Astrocyte (in vitro differentiated cells and primary cell): ENCODE data around the gene PAX5. TPM values are rescaled to one million over a fixed set of nuclear protein-coding genes. Genes with fewer than 3 reads are reported as not detected.

Source experiments
- DNase-seq: peaks from one replicate; pipeline ENCODE4 v3.0.0-alpha.2; 2010; ENCODE audit warnings: low read depth
- FAIRE-seq: peaks from 2 replicates; lab custom pipeline; 2011; peaks lifted over from hg19 to GRCh38; lab: Jason Lieb, UNC
- H2AFZ ChIP-seq: 2 replicates; pipeline ENCODE4 v1.6.0; 2012; ENCODE audit warnings: low read depth, low read length, inconsistent platforms
- H3K27ac ChIP-seq: 2 replicates; pipeline ENCODE4 v1.5.1; 2011; ENCODE audit warnings: low read depth, low read length, inconsistent platforms
- H3K27me3 ChIP-seq: 2 replicates; pipeline ENCODE4 v1.6.0; 2011; ENCODE audit warnings: low read length, inconsistent platforms; ENCODE audit not compliant: insufficient read depth
- H3K36me3 ChIP-seq: 2 replicates; pipeline ENCODE4 v1.5.1; 2011; ENCODE audit warnings: low read length, inconsistent platforms; ENCODE audit not compliant: insufficient read depth
- H3K4me1 ChIP-seq: 2 replicates; pipeline ENCODE4 v1.5.1; 2011; ENCODE audit warnings: low read length, inconsistent platforms; ENCODE audit not compliant: insufficient read depth
- H3K4me2 ChIP-seq: 2 replicates; pipeline ENCODE4 v1.6.0; 2012; ENCODE audit warnings: low read length, inconsistent platforms
- H3K4me3 ChIP-seq: 2 replicates; pipeline ENCODE4 v1.5.1; 2011; ENCODE audit warnings: low read depth, mild to moderate bottlenecking, low read length, inconsistent platforms; ENCODE audit not compliant: insufficient read depth
- H3K79me2 ChIP-seq: 2 replicates; pipeline ENCODE4 v1.6.0; 2012; ENCODE audit warnings: mild to moderate bottlenecking, low read length, inconsistent platforms; ENCODE audit not compliant: insufficient read depth
- H3K9ac ChIP-seq: 2 replicates; pipeline ENCODE4 v1.6.0; 2012; ENCODE audit warnings: mild to moderate bottlenecking, low read length, inconsistent platforms
- H3K9me3 ChIP-seq: 2 replicates; pipeline ENCODE4 v1.5.1; 2012; ENCODE audit warnings: low read depth, mild to moderate bottlenecking, low read length, inconsistent platforms; ENCODE audit not compliant: insufficient read depth
- H4K20me1 ChIP-seq: 2 replicates; pipeline ENCODE4 v1.6.0; 2012; ENCODE audit warnings: low read length, inconsistent platforms; ENCODE audit not compliant: insufficient read depth
- H3K27ac Mint-ChIP-seq: one replicate; pipeline ENCODE4 v1.8.0; 2021; ENCODE audit warnings: mild to moderate bottlenecking, mixed read lengths; ENCODE audit not compliant: unreplicated experiment
- H3K27me3 Mint-ChIP-seq: one replicate; pipeline ENCODE4 v1.8.0; 2021; ENCODE audit warnings: low read depth, mixed read lengths; ENCODE audit not compliant: unreplicated experiment
- H3K36me3 Mint-ChIP-seq: one replicate; pipeline ENCODE4 v1.8.0; 2021; ENCODE audit warnings: low read depth, mixed read lengths; ENCODE audit not compliant: unreplicated experiment
- H3K4me1 Mint-ChIP-seq: one replicate; pipeline ENCODE4 v1.8.0; 2021; ENCODE audit warnings: low read depth, mixed read lengths; ENCODE audit not compliant: unreplicated experiment
- H3K4me3 Mint-ChIP-seq: one replicate; pipeline ENCODE4 v1.8.0; 2021; ENCODE audit warnings: mild to moderate bottlenecking, moderate library complexity, mixed read lengths; ENCODE audit not compliant: unreplicated experiment
- H3K9me3 Mint-ChIP-seq: one replicate; pipeline ENCODE4 v1.8.0; 2021; ENCODE audit warnings: mild to moderate bottlenecking, mixed read lengths; ENCODE audit not compliant: unreplicated experiment
- CTCF ChIP-seq: IDR thresholded peaks from 2 replicates; pipeline ENCODE4 v1.5.1; 2011; ENCODE audit warnings: low read depth, mild to moderate bottlenecking, inconsistent platforms, low read length, moderate library complexity; ENCODE audit not compliant: insufficient read depth
- EZH2 ChIP-seq: IDR thresholded peaks from 2 replicates; pipeline ENCODE4 v1.6.1; 2012; ENCODE audit warnings: mild to moderate bottlenecking, low read length, inconsistent platforms; ENCODE audit not compliant: insufficient read depth
- total RNA-seq: library from RNA; stranded (reverse); gene quantifications from 2 replicates; pipeline ENCODE4 v1.2.1, GENCODE V29; 2021

PAX5 gene
- total RNA-seq, 1 donor from 2014 or later, result not detected

DNA sequence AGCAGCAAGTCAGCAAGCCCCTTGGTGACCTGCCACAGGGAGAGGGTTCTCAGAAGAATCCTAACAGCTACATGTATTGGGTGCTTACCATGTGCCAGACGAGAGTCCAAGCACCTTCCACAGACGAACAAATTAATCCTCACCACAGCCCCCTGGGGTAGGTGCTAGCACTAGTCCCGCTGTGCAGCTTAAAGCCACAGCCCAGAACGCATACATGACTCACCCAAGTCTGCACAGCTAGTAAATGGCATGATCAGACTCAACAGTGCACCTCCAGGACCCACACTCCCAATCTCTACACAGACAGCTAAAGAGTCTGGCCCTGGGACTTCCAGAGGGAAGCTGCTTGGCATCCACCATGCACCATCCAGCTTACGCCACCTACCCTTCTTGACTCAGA is 111.5 kb downstream of the PAX5 start:
- Histone ChIP-seq H4K20me1 (peaks cover 8% of the 10 kb centered on the region), H3K4me3 (no peak overlapping the region), H3K4me2 (peak overlapping the region; percentile 19), H3K36me3 (no peaks in the 10 kb centered on the region), H3K9ac (no peak overlapping the region), H2AFZ (no peak overlapping the region), H3K79me2 (no peaks in the 10 kb centered on the region), H3K4me1 (peaks cover 26% of the 10 kb centered on the region), H3K27me3 (peaks cover 20% of the 10 kb centered on the region), H3K9me3 (no peaks in the 10 kb centered on the region), H3K27ac (no peak overlapping the region)
- H3K36me3 Mint-ChIP-seq, result no peaks in the 10 kb centered on the region
- TF ChIP-seq EZH2 (no peak), CTCF (no peak)
- H3K27me3 Mint-ChIP-seq, result peaks cover 22% of the 10 kb centered on the region
- H3K4me1 Mint-ChIP-seq, result peaks cover 32% of the 10 kb centered on the region
- H3K9me3 Mint-ChIP-seq, result peaks cover 12% of the 10 kb centered on the region
- no peak for FAIRE-seq
- H3K27ac Mint-ChIP-seq, result no peak overlapping the region
- DNase-seq, result peak; percentile 68
- no peak overlapping the region for H3K4me3 Mint-ChIP-seq

- no peaks in the 10 kb centered on the region for H3K79me2 ChIP-seq
- FAIRE-seq, result no peak
- Mint-ChIP-seq H3K27ac (no peak overlapping the region), H3K36me3 (no peaks in the 10 kb centered on the region), H3K9me3 (peaks cover 11% of the 10 kb centered on the region), H3K27me3 (peaks cover 42% of the 10 kb centered on the region), H3K4me3 (no peak overlapping the region), H3K4me1 (no peaks in the 10 kb centered on the region)
- H3K9me3 ChIP-seq, result no peaks in the 10 kb centered on the region
- DNase-seq, result no peak
- H3K4me1 ChIP-seq, result no peaks in the 10 kb centered on the region
- H2AFZ ChIP-seq, result no peak overlapping the region
- H4K20me1 ChIP-seq, result no peaks in the 10 kb centered on the region
- TF ChIP-seq CTCF, result no peak
- no peak for TF ChIP-seq EZH2
- H3K27ac ChIP-seq, result no peak overlapping the region
- H3K4me2 ChIP-seq, result no peak overlapping the region
- no peaks in the 10 kb centered on the region for H3K36me3 ChIP-seq
- H3K4me3 ChIP-seq, result no peak overlapping the region
- H3K27me3 ChIP-seq, result peaks cover 42% of the 10 kb centered on the region
- no peak overlapping the region for H3K9ac ChIP-seq
These were observed 119.9 kb downstream of the PAX5 start for GRCh38 chr9:36914212-36914577.

GRCh38 chr9:36913393-36914211 is 120.5 kb downstream of the PAX5 start:
- Mint-ChIP-seq H3K4me1 (no peaks in the 10 kb centered on the region), H3K27me3 (peaks cover 48% of the 10 kb centered on the region), H3K9me3 (peaks cover 8% of the 10 kb centered on the region), H3K4me3 (no peak overlapping the region), H3K36me3 (no peaks in the 10 kb centered on the region), H3K27ac (no peak overlapping the region)
- no peaks in the 10 kb centered on the region for H3K79me2 ChIP-seq
- no peak overlapping the region for H3K27ac ChIP-seq
- H3K9ac ChIP-seq, result no peak overlapping the region
- H2AFZ ChIP-seq, result no peak overlapping the region
- no peaks in the 10 kb centered on the region for H3K4me1 ChIP-seq
- H3K9me3 ChIP-seq, result no peaks in the 10 kb centered on the region
- no peaks in the 10 kb centered on the region for H3K36me3 ChIP-seq
- H3K27me3 ChIP-seq, result peaks cover 46% of the 10 kb centered on the region
- no peak overlapping the region for H3K4me3 ChIP-seq
- no peak for DNase-seq
- TF ChIP-seq EZH2, result no peak
- peak; percentile 9 for TF ChIP-seq CTCF
- no peaks in the 10 kb centered on the region for H4K20me1 ChIP-seq
- H3K4me2 ChIP-seq, result no peak overlapping the region
- FAIRE-seq, result no peak
